ENCODE results near the gene SGMS2. TPM values are rescaled to one million over a fixed set of nuclear protein-coding genes. Genes with fewer than 3 reads are reported as not detected.

SGMS2 gene
- total and polyA plus RNA-seq, 10 of the 15 experiments (the other 5 are each of a cell fraction or from before 2014, with no cell fraction given) = under 0.01 to 3.2 (median 0.17) TPM; not detected in 4

DNA sequence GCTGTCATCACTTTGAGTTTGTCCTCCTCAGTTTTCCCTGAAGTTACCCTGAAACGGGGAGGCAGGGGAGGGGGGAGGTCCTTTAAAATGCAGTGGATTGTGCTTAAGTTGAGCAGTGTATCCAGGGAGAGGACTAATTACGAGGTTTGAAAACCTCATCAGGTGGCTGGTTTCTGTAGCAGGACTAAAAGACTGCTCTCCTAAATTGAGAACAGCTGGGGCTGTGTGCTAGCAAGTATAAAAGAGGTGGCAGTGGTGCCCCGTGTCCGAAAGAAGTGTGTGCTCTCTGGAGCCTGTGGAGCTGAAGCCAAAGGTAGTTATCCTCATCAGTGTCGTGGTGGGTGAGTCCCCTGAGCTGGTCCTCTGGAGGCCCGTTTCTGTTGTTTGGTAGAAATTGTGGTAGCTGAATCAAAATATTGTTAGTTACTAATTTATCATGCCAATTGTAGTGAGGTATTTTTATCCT is 69.4 kb downstream of the SGMS2 start:
- CTCF ChIA-PET = interaction anchor here (1.1 to 1.4 kb wide), 2 partner anchors 9 to 19 kb away, joined by 3 read pairs; no protein-coding TSS in a partner anchor
- no peak overlapping the region for H3K27ac ChIP-seq (ENCODE audit: control insufficient read depth, insufficient read depth)
- H2AFZ ChIP-seq (ENCODE audit: control insufficient read depth, low read depth, low read length) = no peak overlapping the region
- WGBS (ENCODE audit: insufficient coverage, insufficient replicate concordance, low lambda C conversion rate, missing lambda C conversion rate) = 24% methylated on average over 6 of the region's 6 CpGs
- no peak overlapping the region for H3K4me3 ChIP-seq
- POLR2A ChIA-PET = interaction anchor here (1.2 kb wide), 1 partner anchor 9 kb away, joined by 3 read pairs; no protein-coding TSS in a partner anchor
- in situ Hi-C loops (cut with MboI) (no loop called here), intact Hi-C loops (cut with micrococcal nuclease; ENCODE audit: unreplicated experiment) (no loop called here)
- no peaks in the 10 kb centered on the region for H3K9me3 ChIP-seq (replicated peaks; ENCODE audit: control insufficient read depth, insufficient read depth, low read length)
- H3K79me2 ChIP-seq (ENCODE audit: control insufficient read depth, insufficient read depth, low read length) = no peaks in the 10 kb centered on the region
- DNase-seq (ENCODE audit: low read depth, low spot score) = no peak
- H4K20me1 ChIP-seq (ENCODE audit: control insufficient read depth, insufficient read depth) = no peaks in the 10 kb centered on the region
- TF ChIP-seq ZSCAN29 (IDR thresholded peaks at IDR 0.05) (no peak), BRCA1 (IDR thresholded peaks at IDR 0.05; ENCODE audit: low read depth, low read length) (no peak), NFXL1 (IDR thresholded peaks at IDR 0.05; ENCODE audit: borderline replicate concordance) (no peak), SUPT20H (IDR thresholded peaks at IDR 0.05; ENCODE audit: borderline replicate concordance, control insufficient read depth, low read depth, low read length) (no peak), MEF2B (IDR thresholded peaks at IDR 0.05; ENCODE audit: partially characterized antibody, poor library complexity, severe bottlenecking) (no peak), ZNF24 (IDR thresholded peaks at IDR 0.05) (no peak), MEF2A (IDR thresholded peaks at IDR 0.05; ENCODE audit: insufficient read depth, low read depth, low read length) (no peak), CREM (IDR thresholded peaks at IDR 0.05; ENCODE audit: low read depth) (no peak), MYC (IDR thresholded peaks at IDR 0.05; ENCODE audit: insufficient read depth, insufficient read length, insufficient replicate concordance, low read length, severe bottlenecking) (no peak), STAT3 (IDR thresholded peaks at IDR 0.05; ENCODE audit: low read depth, low read length) (no peak), LARP7 (IDR thresholded peaks at IDR 0.05) (no peak), CREB1 (IDR thresholded peaks at IDR 0.05; ENCODE audit: low read depth) (no peak)
- TF ChIP-seq, protein P1, sequence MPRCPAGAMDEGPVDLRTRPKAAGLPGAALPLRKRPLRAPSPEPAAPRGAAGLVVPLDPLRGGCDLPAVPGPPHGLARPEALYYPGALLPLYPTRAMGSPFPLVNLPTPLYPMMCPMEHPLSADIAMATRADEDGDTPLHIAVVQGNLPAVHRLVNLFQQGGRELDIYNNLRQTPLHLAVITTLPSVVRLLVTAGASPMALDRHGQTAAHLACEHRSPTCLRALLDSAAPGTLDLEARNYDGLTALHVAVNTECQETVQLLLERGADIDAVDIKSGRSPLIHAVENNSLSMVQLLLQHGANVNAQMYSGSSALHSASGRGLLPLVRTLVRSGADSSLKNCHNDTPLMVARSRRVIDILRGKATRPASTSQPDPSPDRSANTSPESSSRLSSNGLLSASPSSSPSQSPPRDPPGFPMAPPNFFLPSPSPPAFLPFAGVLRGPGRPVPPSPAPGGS (IDR thresholded peaks at IDR 0.05; ENCODE audit: borderline replicate concordance, insufficient read depth, low read depth, low read length, poor library complexity, severe bottlenecking) = no peak
- TF ChIP-seq, protein P2, sequence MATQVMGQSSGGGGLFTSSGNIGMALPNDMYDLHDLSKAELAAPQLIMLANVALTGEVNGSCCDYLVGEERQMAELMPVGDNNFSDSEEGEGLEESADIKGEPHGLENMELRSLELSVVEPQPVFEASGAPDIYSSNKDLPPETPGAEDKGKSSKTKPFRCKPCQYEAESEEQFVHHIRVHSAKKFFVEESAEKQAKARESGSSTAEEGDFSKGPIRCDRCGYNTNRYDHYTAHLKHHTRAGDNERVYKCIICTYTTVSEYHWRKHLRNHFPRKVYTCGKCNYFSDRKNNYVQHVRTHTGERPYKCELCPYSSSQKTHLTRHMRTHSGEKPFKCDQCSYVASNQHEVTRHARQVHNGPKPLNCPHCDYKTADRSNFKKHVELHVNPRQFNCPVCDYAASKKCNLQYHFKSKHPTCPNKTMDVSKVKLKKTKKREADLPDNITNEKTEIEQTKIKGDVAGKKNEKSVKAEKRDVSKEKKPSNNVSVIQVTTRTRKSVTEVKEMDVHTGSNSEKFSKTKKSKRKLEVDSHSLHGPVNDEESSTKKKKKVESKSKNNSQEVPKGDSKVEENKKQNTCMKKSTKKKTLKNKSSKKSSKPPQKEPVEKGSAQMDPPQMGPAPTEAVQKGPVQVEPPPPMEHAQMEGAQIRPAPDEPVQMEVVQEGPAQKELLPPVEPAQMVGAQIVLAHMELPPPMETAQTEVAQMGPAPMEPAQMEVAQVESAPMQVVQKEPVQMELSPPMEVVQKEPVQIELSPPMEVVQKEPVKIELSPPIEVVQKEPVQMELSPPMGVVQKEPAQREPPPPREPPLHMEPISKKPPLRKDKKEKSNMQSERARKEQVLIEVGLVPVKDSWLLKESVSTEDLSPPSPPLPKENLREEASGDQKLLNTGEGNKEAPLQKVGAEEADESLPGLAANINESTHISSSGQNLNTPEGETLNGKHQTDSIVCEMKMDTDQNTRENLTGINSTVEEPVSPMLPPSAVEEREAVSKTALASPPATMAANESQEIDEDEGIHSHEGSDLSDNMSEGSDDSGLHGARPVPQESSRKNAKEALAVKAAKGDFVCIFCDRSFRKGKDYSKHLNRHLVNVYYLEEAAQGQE (IDR thresholded peaks at IDR 0.05; ENCODE audit: low read depth, low read length) = no peak
- TF ChIP-seq, protein P3, sequence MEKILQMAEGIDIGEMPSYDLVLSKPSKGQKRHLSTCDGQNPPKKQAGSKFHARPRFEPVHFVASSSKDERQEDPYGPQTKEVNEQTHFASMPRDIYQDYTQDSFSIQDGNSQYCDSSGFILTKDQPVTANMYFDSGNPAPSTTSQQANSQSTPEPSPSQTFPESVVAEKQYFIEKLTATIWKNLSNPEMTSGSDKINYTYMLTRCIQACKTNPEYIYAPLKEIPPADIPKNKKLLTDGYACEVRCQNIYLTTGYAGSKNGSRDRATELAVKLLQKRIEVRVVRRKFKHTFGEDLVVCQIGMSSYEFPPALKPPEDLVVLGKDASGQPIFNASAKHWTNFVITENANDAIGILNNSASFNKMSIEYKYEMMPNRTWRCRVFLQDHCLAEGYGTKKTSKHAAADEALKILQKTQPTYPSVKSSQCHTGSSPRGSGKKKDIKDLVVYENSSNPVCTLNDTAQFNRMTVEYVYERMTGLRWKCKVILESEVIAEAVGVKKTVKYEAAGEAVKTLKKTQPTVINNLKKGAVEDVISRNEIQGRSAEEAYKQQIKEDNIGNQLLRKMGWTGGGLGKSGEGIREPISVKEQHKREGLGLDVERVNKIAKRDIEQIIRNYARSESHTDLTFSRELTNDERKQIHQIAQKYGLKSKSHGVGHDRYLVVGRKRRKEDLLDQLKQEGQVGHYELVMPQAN (conservative IDR thresholded peaks at IDR 0.05) = no peak
- no peak overlapping the region for H3K9ac ChIP-seq (ENCODE audit: control insufficient read depth, insufficient read depth, low read length)
- no peak for FAIRE-seq
- H3K4me1 ChIP-seq (ENCODE audit: control insufficient read depth, insufficient read depth, low read length) = no peaks in the 10 kb centered on the region
- no peak overlapping the region for H3K4me2 ChIP-seq (ENCODE audit: control insufficient read depth, insufficient read depth)
- no peaks in the 10 kb centered on the region; a peak in 1 of 4 replicates for H3K27me3 ChIP-seq (replicated peaks in 1 of 2; ENCODE audit: control insufficient read depth in 2 of 2, insufficient read depth in 2 of 2, low read length in 1 of 2)
- no TSS peak for BruUV-seq (replicated peaks)
- ATAC-seq = no peak
- H3K36me3 ChIP-seq (ENCODE audit: control insufficient read depth in 2 of 2, insufficient read depth in 2 of 2, low read length in 1 of 2) = no peaks in the 10 kb centered on the region
- SMC1A ChIA-PET (ENCODE audit: uncharacterized antibody, unreplicated experiment) = interaction anchor here (1.2 to 1.8 kb wide), 3 partner anchors 8 to 67 kb away, joined by 3 to 6 read pairs (median 3); no protein-coding TSS in a partner anchor
- RAD21 ChIA-PET (ENCODE audit: unreplicated experiment) = interaction anchor here (1.0 kb wide), 1 partner anchor 136 kb away, joined by 3 read pairs; no protein-coding TSS in a partner anchor
